ENCODE results near the gene GPR4.
"Not testable (repeated sequence)": the region's sequence is repeated elsewhere in the genome, so short reads cannot be mapped to it uniquely, and the experiment has no call there.

The GPR4 gene

GRCh38 chr19:45623984-45624383 lies 22.0 kb upstream of the GPR4 start:
- no peak for DNase-seq (ENCODE audit: low read depth in 2 of 2)

- no peak for DNase-seq (ENCODE audit: low read depth in 2 of 2)
These were observed 20.0 kb upstream of the GPR4 start for GRCh38 chr19:45621976-45622503.

DNA sequence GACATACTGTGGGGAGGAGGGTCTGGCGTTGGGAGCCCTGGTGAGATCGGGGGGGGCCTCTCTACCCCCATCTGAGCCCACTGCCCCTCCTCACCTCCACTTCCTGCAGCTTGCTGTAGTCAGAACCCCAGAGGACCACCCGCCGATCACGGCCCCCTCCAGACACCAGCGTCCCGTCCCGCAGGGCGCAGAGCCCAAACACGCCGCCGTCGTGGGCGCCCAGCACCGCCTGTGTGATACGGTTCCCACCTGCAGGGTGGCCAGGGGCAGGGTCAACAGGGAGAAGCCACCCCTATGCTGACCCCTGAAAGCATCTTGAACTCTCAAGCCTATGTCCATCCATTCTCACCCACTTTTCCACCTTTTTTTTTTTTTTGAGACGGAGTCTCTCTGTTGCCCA lies 19.4 kb upstream of the GPR4 start:
- no peak for DNase-seq (ENCODE audit: low read depth in 2 of 2)

GRCh38 chr19:45616704-45617017 lies 14.6 kb upstream of the GPR4 start:
- no peak for DNase-seq (ENCODE audit: low read depth in 2 of 2)

DNA sequence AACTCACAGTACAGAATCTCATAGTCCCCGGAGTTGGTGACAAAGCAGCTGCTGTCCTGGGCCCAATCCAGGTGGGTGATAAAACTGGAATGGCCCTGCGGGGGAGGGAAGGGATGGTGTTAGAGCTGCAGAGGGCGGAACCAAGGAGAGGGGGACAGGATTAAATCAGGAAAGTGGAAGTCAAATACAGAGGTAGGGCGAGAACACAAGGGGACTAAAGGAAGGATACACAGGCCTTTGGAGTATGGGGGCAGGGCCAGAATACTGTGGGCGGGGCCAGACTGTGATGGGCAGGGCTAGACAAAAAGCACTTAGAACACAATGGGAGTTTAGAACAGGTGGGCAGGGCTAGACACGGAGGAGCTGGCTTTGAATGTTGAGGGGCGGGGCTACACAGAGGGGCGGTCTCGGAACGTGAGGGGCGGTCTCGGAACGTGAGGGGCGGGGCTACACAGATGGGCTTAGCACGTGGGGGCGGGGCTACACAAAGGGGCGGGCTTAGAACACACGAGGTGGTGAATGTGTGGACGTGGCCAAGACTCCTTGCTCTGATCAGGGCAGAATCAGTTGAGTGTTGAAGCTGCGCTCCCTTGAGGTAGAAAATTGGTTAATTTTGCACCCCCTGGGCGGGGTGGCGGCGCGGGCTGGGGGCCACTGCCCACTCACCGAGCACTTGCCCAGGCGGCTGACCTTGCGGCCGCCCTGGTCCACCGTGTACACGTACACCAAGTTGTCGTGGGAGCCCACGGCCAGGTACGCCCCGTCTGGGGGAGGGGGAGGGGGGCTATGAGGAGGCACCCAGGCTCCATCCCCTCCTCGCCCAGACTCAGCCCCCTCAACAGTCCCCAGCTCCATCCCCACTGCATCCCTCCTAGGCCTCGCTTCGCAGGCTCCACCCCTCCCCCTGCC lies 14.0 kb upstream of the GPR4 start:
- peak; percentile 79 to 81 for DNase-seq (ENCODE audit: low read depth in 2 of 2)

DNA sequence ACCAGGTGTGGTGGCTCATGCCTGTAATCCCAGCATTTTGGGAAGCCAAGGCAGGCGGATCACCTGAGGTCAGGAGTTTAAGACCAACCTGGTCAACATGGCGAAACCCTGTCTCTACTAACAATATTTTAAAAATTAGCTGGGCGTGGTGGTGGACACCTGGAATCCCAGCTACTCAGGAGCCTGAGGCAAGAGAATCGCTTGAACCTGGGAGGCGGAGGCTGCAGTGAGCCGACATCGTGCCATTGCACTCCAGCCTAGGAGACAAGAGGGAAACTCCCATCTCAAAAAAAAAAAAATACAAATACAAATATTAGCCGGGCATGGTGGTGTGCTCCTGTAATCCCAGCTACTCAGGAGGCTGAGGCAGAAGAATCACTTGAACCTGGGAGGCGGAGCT lies 13.0 kb upstream of the GPR4 start:
- not testable (repeated sequence) for DNase-seq (ENCODE audit: low read depth in 2 of 2)

GRCh38 chr19:45613926-45614725 lies 12.1 kb upstream of the GPR4 start:
- peak; percentile 59 to 63 for DNase-seq (ENCODE audit: low read depth in 2 of 2)

DNA sequence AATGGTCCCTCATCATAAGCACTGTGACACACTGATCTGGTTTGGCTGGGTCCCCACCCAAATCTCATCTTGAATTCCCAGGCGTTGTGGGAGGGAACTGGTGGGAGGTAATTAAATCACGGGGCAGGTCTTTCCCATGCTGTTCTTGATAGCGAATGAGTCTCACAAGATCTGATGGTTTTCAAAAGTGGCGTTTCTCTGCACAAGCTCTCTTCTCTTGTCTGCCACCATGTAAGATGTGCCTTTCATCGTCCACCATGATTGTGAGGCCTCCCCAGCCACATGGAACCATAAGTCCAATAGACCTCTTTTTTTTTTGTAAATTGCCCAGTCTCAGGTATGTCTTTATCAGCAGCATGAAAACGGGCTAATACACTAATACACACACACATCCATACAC lies 6.9 kb upstream of the GPR4 start:
- DNase-seq (ENCODE audit: low read depth in 2 of 2) = no peak

DNA sequence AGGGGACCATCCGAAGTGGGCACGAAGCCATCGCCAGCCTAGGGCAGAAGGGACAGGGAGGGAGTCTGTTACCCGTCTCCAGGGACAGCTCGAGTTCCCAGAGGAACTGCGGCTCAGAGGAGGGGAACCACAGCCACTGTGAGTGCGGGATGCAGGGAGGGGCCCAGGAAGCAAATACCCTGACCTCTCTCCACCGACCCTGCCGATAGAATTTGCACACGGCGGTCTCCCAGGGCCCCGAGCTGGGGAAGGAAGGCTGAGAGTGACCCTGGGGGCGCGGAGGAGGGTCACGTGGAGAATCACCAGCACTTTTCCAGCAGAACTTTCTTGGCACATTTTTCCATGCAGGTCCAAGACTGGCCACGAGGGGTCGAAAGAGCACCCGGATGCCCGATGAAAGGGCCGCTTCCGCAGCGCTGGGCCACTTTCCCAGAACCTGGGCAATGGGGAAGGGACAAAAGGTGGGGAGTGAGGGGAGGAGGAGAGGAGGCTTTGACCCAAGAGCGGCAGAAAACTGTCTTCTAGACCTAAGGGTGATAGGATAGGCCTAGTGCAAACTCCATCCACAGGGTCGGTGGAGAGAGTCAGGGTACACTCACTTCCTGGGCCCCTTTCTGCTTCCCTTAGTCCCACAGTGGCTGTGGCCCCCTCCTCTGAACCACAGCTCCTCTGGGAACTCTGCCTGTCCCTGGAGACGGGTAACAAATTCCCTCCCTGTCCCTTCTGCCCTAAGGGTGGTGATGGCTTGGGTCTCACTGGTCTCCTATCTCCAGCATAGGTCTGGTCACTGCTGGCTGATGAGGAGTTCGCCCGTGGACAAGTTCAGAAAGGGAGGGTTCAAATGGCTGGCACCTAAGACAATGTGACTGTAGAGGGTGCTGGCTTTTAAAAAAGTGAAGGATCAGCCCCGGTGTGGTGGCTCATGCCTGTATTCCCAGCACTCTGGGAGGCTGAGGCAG lies 5.3 kb upstream of the GPR4 start:
- peak in 1 of 2 experiments; percentile 32 for DNase-seq (ENCODE audit: low read depth in 2 of 2)

GRCh38 chr19:45601115-45601514 lies 897 bp downstream of the GPR4 start:
- DNase-seq (ENCODE audit: low read depth in 2 of 2) = no peak

DNA sequence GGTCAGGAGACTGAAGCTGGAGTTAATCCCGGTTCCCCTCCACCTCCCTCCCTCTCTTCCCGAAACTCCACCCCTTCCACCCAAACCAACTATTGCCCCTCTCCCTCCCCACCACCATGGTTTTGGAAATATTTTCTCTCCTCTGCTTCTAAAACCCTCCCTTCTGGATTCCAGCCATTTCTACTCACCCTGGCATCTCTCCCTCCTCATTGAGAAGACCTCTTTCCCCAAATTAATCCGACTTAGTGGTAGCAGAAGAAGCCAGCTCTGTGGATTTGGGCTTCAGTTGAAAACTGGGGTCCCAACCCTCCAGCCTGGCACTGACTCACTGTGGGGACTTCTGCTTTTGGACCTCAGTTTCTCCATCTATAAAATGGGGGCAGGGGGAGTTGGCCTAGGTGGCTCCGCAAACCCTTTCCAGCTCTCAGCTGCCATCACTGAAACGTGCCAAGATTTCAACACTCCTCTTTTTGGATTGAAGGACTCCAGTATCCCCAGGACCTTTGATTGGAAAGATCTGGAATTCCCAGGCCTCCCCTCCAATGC lies 1.6 kb downstream of the GPR4 start:
- no peak for DNase-seq (ENCODE audit: low read depth in 2 of 2)

GRCh38 chr19:45599286-45599685 lies 2.7 kb downstream of the GPR4 start:
- no peak for DNase-seq (ENCODE audit: low read depth in 2 of 2)

DNA sequence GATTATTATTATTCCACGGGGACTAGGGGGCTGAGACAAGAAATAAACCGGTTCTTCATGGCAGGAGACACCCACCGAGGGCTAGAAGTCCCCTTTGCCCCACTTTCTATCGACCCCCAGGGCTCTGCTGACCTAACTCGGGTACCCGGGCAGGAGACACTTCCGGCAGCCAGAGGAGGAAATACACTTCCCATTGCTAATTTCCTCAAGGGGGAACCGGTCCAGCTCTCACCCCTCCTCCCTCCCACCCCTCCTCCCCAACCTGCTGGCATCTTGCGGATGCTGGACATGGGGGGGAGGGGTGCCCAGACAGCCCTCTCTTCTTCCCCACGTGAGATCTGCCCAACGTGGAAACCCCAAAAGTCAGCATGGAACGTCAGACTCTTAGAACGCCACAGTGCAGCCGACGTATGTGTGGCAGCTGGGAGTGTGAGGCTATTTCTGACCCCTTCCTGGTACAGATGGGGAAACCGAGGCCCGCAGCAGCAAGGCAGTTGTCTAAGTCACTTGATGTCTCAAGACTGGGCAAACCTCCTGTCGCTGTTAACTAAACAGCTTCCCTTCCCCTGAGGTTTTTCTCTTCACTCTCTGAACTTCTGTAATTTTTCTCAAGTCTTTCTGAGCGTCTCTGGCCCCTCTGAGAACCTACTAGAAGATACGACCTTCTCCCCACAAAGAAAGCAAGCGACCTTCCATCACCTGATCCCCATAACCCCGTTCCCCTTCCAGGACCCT lies 3.6 kb downstream of the GPR4 start:
- DNase-seq (ENCODE audit: low read depth in 2 of 2) = no peak

DNA sequence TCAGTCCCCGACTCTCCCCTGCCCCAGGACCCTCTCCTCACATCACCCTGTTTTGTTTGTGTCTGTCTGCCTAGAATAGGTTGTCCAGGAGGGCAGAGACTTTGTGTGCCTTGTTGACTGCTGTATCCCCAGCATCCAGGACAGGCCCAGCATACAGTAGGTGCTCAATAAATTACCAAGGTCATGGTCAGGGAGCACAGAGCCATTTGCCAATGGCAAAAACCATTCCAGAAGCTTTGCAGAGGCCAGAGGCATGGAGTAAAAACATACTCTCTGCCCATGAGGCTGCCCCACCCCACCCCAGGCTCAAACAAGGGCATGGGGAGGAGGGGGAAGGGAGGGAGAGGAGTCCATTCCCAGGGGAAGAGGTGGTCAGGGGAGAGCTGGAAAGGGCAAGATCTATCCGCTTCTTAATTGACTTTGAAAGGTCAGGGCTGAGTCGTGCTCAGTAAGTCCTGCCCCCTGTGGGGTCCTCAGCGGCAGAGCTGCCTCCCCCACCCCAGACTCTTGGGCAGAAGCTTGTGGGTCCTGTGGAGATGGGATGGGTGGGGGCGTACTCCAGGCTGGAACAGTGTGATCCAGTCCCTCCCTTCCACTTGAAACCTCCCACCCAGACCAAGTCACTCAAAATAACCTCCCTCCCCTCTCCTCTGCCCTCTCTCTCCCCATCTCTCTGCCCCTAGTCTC lies 4.4 kb downstream of the GPR4 start:
- DNase-seq (ENCODE audit: low read depth in 2 of 2) = no peak

- no peak for DNase-seq (ENCODE audit: low read depth in 2 of 2)
These were observed 6.2 kb downstream of the GPR4 start for GRCh38 chr19:45595814-45596213.

- no peak for DNase-seq (ENCODE audit: low read depth in 2 of 2)
These were observed 8.5 kb downstream of the GPR4 start for GRCh38 chr19:45593520-45593919.

- no peak for DNase-seq (ENCODE audit: low read depth in 2 of 2)
These were observed 9.6 kb downstream of the GPR4 start for GRCh38 chr19:45592366-45592765.

DNA sequence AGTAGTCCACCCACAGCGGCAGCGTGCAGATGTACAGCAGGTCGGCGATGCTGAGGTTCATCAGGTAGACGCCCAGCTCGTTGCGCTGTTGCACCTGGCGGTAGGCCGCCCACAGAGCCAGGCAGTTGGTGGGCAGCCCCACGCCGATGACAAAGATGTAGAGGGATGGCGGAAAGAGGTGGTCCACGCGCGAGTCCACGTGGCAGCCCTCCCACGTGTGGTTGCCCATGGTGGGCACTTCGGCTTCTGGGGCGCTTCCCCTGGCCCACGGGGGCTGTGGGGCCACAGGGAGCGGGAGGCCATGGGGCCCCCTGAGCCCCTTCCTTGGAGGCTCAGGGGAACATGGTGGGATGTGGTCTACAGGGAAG lies 10.4 kb downstream of the GPR4 start:
- no peak for DNase-seq (ENCODE audit: low read depth in 2 of 2)

DNA sequence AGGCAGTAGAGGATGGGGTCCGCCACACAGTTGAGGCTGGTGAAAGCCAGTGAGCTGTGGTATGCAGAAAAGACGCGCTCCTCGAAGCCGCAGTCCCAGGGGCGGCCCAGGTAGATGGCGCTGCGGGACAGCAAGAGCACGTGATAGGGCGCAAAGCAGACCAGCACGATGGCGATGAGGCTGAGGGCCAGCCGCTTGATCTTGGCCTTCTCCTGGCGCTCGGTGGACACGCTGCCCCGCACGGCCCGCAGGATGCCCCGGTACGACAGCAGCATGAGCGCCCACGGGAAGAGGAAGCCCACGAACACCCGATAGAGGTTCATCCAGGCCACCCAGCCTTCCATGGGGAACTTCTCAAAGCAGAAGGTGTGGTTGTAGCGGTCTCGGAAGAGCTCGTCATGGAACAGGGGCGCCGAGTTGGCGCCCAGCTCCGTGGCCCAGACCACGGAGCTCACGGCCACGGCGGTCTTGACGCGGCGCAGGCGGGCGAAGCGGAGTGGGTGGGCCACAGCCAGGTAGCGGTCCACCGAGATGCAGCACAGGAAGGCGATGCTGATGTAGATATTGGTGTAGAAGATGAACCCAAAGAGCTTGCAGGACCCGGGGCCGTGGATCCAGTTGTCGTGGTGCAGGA lies 10.9 kb downstream of the GPR4 start:
- DNase-seq (ENCODE audit: low read depth in 2 of 2) = no peak

Measured in fibroblast of skin of left quadriceps (primary cell).